Jurkat, Clone E6-1 (cell line): ENCODE measurements around the gene DDX19B. TPM values are rescaled to one million over a fixed set of nuclear protein-coding genes. Genes with fewer than 3 reads are reported as not detected.
"Not testable (repeated sequence)": the region's sequence is repeated elsewhere in the genome, so short reads cannot be mapped to it uniquely, and the experiment has no call there.

ENCODE experiments used
- DNase-seq: peaks from one replicate; pipeline ENCODE4 v3.0.0-alpha.2; 2011; ENCODE audit warnings: low read depth, low spot score
- H3K4me3 ChIP-seq: 2 replicates; pipeline ENCODE4 v1.5.1; 2011; ENCODE audit warnings: mild to moderate bottlenecking, low read length, control low read depth, moderate library complexity
- polyA plus RNA-seq: library from polyadenylated mRNA; unstranded; fragments of >200 nt; gene quantifications from one replicate; pipeline ENCODE4 v1.2.1, GENCODE V29; 2012; ENCODE audit warnings: missing spikeins; ENCODE audit not compliant: insufficient read length, insufficient read depth

The DDX19B gene
- 20.9 TPM for polyA plus RNA-seq

DNA sequence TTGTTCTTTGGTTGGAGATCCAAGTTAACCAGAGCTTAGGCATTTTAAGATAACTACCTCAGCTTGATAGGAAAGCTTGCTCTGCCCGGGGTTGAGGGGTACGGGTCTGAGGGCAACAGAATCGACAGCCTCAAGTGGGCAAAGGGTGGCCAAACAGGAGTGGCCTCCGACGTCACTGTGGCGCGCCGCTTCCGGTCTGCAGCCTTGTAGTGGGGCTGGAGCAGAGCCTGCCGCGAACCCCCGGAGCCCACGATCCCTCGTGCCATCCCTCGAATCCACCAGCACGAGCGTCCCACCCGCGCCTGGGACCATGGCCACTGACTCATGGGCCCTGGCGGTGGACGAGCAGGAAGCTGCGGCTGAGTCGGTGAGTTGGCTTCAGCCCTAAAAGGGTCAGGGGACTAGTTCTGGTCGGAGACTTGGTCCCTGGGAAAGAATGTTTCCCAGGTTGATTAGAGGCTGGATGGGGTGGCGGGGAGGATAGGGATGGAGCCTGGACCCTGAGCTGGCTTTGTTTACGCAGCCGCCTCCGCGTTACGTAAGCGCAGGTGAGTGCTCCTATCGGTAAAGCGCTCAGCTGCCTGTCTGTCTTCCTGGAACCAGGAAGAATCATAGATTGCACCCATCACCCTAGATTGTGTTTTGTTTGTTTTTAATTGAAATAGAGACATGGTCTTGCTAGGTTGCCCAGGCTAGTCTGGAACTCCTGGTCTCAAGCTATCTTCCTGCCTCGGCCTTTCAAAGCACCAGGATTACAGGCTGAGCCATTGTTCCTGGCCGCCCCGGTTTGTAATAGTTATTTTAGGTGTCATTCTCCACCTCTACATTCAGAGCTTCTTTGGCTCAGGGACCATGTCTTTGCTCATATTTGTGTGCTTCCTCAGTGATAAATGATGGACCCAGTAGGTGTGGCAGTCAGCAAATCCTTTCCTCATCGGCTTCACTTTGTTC is at the start of gene DDX19B:
Gene DDX19B (plus strand): TSS at position 199 of the 951 bp plus-strand sequence. CDS start 112 bp downstream, at position 311.
- DNase-seq, result no peak
- H3K4me3 ChIP-seq, result no peak within 1 kb of the TSS

- not testable (repeated sequence) for DNase-seq, H3K4me3 ChIP-seq
Observed at GRCh38 chr16:70249697-70250096, 49.3 kb upstream of the DDX19B start.

DNA sequence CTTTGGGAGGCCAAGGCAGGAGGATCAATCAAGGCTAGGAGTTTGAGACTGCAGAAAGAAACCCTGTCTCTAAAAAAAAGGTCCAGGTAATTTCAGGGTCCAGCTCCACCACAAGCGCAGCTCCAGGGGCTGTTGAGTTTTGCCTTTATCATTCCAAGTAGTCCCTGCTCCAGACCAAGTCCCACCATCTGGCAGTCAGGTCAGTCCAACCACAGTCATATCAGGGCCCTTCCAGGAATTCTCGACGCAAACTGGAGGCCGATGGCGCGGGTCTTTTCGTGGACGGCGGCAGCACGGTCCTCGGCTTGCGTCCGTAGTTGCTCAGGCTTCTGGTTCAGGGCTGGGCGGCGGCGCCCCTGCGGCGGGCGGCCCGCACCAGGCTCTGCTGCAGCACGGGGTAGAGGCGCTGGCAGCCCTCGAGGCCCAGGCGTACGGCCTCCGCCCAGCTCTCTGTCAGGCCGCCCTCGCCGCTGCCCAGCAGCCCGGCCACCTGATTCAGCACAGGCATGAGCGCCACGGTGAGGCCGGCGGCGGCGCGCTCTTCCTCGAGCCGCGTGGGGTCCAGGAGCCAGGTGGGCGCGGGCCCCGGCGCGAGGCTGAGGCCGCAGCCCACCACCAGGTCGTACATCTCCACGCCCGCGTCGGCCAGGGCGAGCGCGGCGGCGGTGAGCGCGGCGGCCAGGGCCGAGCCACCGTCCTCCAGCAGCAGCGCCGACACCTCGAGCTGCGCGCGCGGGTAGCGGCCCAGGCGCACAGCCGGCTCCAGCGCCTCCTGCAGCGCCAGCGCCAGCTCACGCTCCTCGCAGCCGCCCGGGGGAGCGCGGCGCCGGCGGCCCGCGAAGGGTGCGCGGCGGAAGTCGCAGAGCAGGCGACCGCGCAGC is 48.0 kb upstream of the DDX19B start:
- no peak for DNase-seq
- H3K4me3 ChIP-seq, result peak overlapping the region; percentile 64

DNA sequence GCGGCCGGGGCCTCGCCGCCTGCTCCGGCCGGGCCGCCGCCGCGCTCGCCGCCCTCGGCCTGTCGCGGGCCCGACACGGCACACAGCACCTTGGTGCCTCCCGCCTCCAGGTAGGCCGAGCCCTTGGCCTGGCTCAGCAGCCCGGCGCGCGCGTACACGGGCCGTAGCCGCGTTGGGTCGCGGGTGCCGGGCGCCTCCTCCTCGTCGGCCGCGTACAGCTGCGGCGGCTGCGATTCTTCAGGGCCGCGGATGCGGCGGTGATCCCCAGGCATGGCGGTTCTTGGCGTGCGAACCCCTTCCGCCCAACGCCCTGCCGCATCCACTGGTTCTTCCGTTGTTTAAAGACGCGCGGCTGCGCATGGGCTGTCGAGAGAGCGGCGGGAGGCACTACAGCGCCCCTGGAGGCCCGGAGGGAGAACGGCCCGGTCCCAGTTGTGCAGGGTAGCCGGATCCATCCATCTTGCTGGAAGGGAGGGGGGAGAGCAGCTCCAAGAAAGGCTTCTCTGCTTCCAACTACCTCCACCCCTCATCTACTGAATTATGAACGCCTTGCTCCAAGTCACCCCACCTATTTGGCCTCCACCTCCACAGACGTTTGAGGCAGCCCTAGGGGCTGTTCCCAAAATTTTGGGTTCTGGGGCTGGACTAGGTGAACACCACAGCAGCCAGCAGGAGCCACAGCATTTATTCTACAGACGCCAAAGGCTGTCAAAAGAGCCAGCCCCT is 47.2 kb upstream of the DDX19B start, which contains the start of gene EXOSC6:
Gene EXOSC6 (minus strand): TSS at position 312 of the 726 bp plus-strand sequence. CDS start 40 bp downstream, at position 272.
- peak; percentile 91 for DNase-seq
- H3K4me3 ChIP-seq, result peak within 1 kb of the TSS; percentile 64

DNA sequence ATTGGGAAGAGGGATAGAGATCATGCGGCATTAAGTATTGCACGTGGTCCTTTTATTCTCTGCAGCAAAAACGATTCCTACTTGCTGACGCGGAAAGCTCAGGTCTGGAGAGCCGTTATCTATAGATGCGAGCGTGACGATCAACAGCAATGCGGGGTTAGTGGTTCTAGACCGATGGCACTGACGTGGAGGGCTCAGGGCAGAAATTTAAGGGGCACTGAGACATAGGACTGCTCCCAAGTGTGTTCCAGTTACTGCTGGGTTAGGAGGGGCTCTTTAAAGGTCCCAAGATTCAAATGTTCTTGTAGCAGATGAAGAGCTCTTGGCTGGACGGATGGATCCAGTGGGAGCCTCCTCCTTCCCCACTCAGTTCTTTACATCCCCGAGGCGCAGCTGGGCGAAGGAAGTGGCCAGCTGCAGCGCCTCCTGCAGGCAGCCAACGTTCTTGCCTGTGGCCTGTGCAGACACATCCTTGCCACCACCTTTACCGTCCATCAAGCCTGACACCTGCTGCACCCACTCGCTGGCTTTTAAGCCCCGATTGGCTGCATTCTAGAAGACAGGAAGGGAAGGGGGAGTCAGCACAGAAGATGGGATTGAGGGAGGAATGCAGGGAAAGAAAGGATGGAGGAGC is 46.5 kb upstream of the DDX19B start:
- no peak for DNase-seq
- H3K4me3 ChIP-seq, result no peak overlapping the region

DNA sequence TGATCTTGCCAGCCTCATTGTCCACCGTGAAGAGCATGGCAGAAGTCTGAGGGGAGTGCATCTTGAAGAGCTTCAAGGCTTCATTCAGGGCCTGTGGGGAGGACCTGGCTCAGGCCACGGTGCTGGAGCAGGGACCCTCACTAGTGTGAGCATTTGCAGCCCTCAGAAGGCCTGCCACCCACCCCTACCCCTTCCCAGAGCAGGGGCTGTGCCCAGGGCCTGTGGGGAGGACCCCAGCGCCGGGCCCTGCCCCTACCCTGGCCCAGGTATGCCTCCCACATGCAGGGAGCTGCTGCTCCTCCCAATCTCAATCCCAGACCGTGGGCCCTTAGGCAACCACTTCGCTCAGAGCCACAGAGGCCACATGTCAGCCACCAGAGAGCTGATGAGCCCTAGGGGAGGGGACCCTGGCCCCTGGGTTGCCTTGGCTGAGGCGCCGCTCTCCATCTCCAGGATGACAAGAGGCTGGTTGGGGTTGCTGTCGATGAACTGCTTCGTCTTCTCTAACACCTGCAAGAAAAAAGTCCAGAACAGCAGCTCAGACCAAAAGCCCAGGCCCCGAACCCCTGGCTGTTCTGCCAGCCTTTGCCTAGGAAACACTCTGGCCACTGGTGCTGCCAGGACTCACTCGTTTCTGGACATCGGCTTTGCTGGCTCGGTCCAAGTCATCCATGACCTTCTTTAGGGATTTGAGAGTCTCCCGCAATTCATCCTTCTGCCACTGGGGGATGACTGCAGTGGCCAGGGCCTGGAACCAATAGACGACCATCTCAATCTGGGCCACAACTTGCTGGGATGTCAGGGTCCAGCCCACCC is 45.5 kb upstream of the DDX19B start:
- H3K4me3 ChIP-seq, result no peak overlapping the region
- no peak for DNase-seq

DNA sequence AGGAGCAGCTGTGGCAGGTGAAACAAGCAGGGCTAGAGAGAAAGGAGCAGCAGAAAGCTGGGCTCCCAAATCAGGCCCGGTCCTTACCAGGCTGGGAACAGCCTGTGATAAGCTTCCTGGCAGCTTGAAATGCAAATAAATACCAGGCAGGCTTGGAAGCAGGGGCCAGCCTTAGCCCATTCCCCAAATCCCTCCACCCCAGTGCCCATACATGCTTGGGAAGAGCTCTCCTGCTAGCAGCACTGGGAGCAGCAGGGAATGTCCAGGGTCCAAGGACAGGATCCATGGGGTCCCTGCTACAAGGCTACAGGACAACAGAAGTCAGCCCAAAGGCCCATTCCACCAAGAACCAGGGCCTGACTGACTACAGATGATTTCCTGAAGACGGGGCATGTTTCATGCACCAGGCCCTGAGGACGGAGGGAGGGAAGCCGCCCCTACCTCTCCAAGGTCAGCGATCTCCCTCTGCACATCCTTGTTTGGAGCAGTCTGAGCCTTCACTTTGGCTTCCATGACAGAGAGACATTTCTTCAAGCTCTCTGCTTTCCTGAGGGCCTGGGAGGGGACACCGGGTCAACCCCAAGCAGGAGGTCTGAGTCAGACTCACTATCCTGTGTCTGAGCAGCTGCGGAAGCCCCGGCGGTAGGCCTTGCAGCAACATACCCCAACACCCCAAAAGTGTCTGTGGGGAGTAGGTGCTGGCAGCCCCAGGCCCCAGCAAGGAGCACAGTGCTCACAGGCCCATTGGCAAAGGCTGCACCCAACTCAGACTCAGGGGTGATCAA is 44.6 kb upstream of the DDX19B start:
- H3K4me3 ChIP-seq, result no peak overlapping the region
- no peak for DNase-seq

- DNase-seq, result no peak
- no peak overlapping the region for H3K4me3 ChIP-seq
Observed at GRCh38 chr16:70254965-70255286, 44.1 kb upstream of the DDX19B start.

GRCh38 chr16:70255574-70255973 is 43.4 kb upstream of the DDX19B start:
- no peak for DNase-seq

DNA sequence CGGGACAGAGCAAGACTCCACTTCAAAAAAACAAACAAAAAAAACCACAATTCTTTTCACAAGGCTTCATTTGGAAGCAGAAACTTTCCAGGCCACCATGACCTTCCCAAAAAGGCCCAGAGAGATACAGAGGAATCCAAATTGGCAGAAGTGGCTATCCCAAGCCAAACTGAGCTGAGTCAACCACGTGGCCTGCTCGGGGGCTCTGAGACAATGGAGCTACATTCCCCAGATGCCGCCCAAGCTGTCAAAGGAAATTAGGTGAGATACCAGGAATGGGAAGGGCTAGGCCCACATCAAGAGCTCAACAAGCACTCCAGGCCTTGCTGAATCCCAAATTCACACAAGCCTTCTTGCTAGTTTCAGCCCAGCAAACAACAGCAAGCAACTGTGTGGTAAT is 41.6 kb upstream of the DDX19B start:
- H3K4me3 ChIP-seq, result no peak overlapping the region
- DNase-seq, result no peak

More at GRCh38 chr16:70255574-70255973, 43.4 kb upstream of the DDX19B start:
- H3K4me3 ChIP-seq, result no peak overlapping the region

DNA sequence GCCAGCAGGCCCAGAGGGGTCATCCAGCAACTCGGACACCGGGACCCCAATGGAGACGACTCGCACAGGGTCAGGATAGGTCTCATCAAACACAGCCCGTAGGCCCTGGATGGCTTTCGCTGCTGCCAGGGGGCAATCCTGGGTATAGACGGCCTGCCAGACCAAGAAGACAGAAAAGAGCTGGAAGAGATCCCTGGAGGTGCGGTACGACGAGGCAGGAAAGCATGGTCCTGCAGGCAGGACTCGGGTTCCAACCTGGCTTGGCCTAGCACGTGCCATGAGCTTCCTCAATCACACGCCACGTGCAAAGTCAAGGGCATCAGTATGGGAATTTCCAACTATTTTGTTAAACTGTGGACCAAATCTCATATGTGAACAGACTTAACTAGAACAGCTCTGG is 40.9 kb upstream of the DDX19B start:
- H3K4me3 ChIP-seq, result no peak overlapping the region
- no peak for DNase-seq

DNA sequence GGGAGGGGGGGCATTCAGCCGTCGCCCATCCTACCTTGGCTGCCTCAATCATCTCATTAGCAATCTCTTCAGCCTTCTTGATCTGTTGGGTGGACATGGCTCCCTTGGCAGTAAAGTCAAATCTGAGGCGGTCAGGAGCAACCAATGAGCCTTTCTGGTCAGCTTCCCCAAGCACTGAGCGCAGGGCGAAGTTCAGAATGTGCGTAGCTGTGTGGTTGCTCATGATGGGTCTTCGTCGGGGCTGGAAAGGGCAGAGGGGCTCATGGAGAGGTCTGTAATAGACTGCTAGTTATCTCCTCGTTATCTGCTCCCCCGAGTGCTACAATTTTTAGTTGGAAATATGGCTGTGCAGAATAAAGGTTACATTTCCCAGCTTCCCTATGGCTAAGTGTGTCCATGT is 40.0 kb upstream of the DDX19B start:
- no peak for DNase-seq
- H3K4me3 ChIP-seq, result no peak overlapping the region

DNA sequence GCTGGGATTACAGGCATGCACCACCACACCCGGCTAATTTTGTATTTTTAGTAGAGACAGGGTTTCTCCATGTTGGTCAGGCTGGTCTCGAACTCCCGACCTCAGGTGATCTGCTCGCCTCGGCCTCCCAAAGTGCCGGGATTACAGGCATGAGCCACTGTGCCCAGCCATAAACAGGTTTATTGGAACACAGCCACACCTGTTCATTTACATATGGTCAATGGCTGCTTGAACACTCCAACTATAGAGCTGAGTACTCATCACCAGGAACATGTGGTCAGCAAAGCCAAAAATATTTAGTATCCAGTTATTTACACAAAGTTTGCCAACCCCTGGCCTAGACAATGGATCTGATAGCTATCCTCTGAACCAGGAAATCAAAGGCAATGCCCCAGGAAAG is 39.1 kb upstream of the DDX19B start:
- H3K4me3 ChIP-seq, DNase-seq: not testable (repeated sequence)

- DNase-seq, result no peak
- H3K4me3 ChIP-seq, result no peak overlapping the region
Observed at GRCh38 chr16:70267516-70267915, 31.5 kb upstream of the DDX19B start.

GRCh38 chr16:70267922-70268321 is 31.1 kb upstream of the DDX19B start:
- not testable (repeated sequence) for DNase-seq

DNA sequence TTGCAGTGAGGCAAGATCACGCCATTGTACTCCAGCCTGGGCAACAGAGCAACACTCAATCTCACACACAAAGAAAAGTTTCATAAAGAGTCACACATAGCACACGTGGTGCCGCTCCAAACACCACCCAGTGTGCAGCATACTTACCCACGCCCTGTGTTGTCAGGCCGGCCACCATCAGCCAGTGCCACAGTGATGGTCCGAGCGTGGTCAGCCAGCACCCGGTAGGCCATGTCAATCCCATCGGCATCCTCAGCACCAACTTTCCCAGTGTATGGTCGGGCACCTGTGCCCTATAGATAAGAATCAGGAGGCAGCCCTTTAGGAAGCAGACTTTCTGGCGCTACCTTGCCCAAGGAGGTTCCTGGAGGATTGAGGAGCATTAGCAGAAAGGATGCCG is 29.5 kb upstream of the DDX19B start:
- no peak for DNase-seq
- H3K4me3 ChIP-seq, result no peak overlapping the region

More at GRCh38 chr16:70267922-70268321, 31.1 kb upstream of the DDX19B start:
- not testable (repeated sequence) for H3K4me3 ChIP-seq

- H3K4me3 ChIP-seq, result no peak overlapping the region
- no peak for DNase-seq
Observed at GRCh38 chr16:70270176-70270575, 28.8 kb upstream of the DDX19B start.
